ENCODE results near the gene ATG5.
"Not testable (repeated sequence)": the region's sequence is repeated elsewhere in the genome, so short reads cannot be mapped to it uniquely, and the experiment has no call there.

The ATG5 gene

DNA sequence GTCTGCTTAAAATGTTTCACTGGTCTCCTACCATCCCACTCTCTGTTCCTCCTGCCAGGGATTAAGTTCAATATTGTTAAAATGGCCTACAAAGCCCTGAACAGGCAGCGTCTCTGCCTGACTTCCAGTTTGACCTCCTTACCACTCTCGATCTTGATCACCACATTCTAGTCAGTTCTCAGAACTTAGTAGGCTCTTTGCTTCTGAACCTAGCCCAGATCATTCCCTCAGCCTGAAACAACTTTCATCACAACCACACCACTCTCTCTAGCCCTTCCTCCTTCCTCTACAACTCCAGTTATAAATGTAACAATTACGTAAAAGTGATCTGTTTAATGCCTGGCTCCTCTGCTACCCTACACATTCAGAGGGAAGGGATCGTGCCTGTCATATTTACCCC is 53.3 kb downstream of the ATG5 start:
- no peaks in the 10 kb centered on the region for H3K27me3 ChIP-seq (ENCODE audit: low read depth, low read length)
- peak overlapping the region; percentile 49 for H3K4me3 ChIP-seq (ENCODE audit: low read length)
- TF ChIP-seq, protein P1, sequence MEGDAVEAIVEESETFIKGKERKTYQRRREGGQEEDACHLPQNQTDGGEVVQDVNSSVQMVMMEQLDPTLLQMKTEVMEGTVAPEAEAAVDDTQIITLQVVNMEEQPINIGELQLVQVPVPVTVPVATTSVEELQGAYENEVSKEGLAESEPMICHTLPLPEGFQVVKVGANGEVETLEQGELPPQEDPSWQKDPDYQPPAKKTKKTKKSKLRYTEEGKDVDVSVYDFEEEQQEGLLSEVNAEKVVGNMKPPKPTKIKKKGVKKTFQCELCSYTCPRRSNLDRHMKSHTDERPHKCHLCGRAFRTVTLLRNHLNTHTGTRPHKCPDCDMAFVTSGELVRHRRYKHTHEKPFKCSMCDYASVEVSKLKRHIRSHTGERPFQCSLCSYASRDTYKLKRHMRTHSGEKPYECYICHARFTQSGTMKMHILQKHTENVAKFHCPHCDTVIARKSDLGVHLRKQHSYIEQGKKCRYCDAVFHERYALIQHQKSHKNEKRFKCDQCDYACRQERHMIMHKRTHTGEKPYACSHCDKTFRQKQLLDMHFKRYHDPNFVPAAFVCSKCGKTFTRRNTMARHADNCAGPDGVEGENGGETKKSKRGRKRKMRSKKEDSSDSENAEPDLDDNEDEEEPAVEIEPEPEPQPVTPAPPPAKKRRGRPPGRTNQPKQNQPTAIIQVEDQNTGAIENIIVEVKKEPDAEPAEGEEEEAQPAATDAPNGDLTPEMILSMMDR (IDR thresholded peaks at IDR 0.05; ENCODE audit: low read depth, low read length) = no peak
- TF ChIP-seq EZH2phosphoT487 (IDR thresholded peaks at IDR 0.05; ENCODE audit: low read depth) = no peak
- no peaks in the 10 kb centered on the region for H3K9me3 ChIP-seq (ENCODE audit: insufficient read depth, low read length)
- peaks cover 51% of the 10 kb centered on the region for H3K4me1 ChIP-seq (ENCODE audit: low read length)
- H2AFZ ChIP-seq (ENCODE audit: low read depth, low read length) = no peak overlapping the region
- no peaks in the 10 kb centered on the region for H3K36me3 ChIP-seq (replicated peaks; ENCODE audit: low read depth, low read length)
- peaks cover 50% of the 10 kb centered on the region for H3K79me2 ChIP-seq (ENCODE audit: low read length)
- peak overlapping the region; percentile 63 for H3K9ac ChIP-seq (ENCODE audit: low read length)
- H3K4me2 ChIP-seq (ENCODE audit: low read length) = peak overlapping the region; percentile 76
- peak overlapping the region; percentile 70 for H3K27ac ChIP-seq (ENCODE audit: low read length)
- no peaks in the 10 kb centered on the region for H4K20me1 ChIP-seq (ENCODE audit: insufficient read depth, low read length)

DNA sequence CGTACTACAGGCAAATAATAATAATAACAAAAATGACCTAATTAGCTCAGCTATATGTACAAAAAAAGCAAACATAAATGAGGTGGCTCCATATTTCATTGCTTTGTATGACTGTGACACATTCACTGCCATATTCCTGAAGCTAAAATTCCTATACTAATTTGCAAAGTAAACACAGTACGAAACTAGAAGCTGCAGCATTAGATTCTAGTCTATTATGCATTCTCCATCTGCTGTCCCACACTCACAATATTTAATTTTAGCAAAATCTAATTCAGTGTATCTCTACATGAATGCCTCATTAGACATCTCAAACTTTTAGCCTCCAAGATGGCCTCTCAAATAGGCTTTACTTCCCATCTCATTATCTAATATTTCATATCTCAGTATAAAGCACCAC is 55.1 kb downstream of the ATG5 start:
- H3K4me3 ChIP-seq (ENCODE audit: low read length) = no peak overlapping the region
- TF ChIP-seq, protein P1 (IDR thresholded peaks at IDR 0.05; ENCODE audit: low read depth, low read length) = no peak
- TF ChIP-seq EZH2phosphoT487 (IDR thresholded peaks at IDR 0.05; ENCODE audit: low read depth) = no peak
- H3K79me2 ChIP-seq (ENCODE audit: low read length) = peaks cover 58% of the 10 kb centered on the region
- no peak overlapping the region for H2AFZ ChIP-seq (ENCODE audit: low read depth, low read length)
- no peaks in the 10 kb centered on the region for H4K20me1 ChIP-seq (ENCODE audit: insufficient read depth, low read length)
- peaks cover 46% of the 10 kb centered on the region for H3K4me1 ChIP-seq (ENCODE audit: low read length)
- H3K9me3 ChIP-seq (ENCODE audit: insufficient read depth, low read length) = no peaks in the 10 kb centered on the region
- no peaks in the 10 kb centered on the region for H3K27me3 ChIP-seq (ENCODE audit: low read depth, low read length)
- H3K27ac ChIP-seq (ENCODE audit: low read length) = no peak overlapping the region
- H3K36me3 ChIP-seq (replicated peaks; ENCODE audit: low read depth, low read length) = no peaks in the 10 kb centered on the region
- H3K9ac ChIP-seq (ENCODE audit: low read length) = no peak overlapping the region
- no peak overlapping the region for H3K4me2 ChIP-seq (ENCODE audit: low read length)

DNA sequence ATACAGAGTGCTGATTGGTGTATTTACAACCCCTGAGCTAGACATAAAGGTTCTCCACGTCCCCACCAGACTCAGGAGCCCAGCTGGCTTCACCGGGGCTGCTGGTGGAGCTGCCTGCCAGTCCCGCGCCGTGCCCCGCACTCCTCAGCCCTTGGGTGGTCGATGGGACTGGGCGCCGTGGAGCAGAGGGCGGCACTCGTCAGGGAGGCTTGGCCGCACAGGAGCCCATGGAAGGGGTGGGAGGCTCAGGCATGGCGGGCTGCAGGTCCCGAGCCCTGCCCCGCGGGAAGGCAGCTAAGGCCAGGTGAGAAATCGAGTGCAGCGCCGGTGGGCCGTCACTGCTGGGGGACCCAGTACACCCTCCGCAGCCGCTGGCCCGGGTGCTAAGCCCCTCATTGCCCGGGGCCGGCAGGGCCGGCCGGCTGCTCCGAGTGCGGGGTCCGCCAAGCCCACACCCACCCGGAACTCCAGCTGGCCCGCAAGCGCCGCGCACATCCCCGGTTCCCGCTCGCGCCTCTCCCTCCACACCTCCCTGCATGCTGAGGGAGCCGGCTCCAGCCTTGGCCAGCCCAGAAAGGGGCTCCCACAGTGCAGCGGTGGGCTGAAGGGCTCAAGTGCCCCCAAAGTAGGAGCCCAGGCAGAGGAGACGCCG is 56.2 kb downstream of the ATG5 start:
- not testable (repeated sequence) for H3K27me3 ChIP-seq (ENCODE audit: low read depth, low read length); H2AFZ ChIP-seq (ENCODE audit: low read depth, low read length); H3K4me3 ChIP-seq (ENCODE audit: low read length); H3K36me3 ChIP-seq (replicated peaks; ENCODE audit: low read depth, low read length); H3K27ac ChIP-seq (ENCODE audit: low read length); H3K9me3 ChIP-seq (ENCODE audit: insufficient read depth, low read length); H4K20me1 ChIP-seq (ENCODE audit: insufficient read depth, low read length); H3K9ac ChIP-seq (ENCODE audit: low read length); H3K4me2 ChIP-seq (ENCODE audit: low read length)
- Histone ChIP-seq H3K4me1 (ENCODE audit: low read length) (peaks cover 36% of the 10 kb centered on the region), H3K79me2 (ENCODE audit: low read length) (peaks cover 57% of the 10 kb centered on the region)

DNA sequence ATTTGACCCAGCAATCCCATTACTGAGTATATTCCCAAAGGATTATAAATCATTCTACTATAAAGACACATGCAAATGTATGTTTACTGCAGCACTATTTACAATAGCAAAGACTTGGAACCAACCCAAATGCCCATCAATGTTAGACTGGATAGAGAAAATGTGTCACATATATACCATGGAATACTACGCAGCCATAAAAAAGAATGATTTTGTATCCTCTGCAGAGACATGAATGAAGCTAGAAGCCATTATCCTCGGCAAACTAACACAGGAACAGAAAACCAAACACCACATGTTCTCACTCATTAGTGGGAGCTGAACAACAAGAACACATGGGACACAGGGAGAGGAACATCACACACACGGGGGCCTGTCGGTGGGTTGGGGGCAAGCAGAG is 57.1 kb downstream of the ATG5 start:
- not testable (repeated sequence) for H3K36me3 ChIP-seq (replicated peaks; ENCODE audit: low read depth, low read length); H3K27ac ChIP-seq (ENCODE audit: low read length); H3K4me2 ChIP-seq (ENCODE audit: low read length); H3K4me3 ChIP-seq (ENCODE audit: low read length); H3K9ac ChIP-seq (ENCODE audit: low read length); H2AFZ ChIP-seq (ENCODE audit: low read depth, low read length); H3K9me3 ChIP-seq (ENCODE audit: insufficient read depth, low read length); H3K27me3 ChIP-seq (ENCODE audit: low read depth, low read length); H4K20me1 ChIP-seq (ENCODE audit: insufficient read depth, low read length)
- H3K79me2 ChIP-seq (ENCODE audit: low read length) = peaks cover 52% of the 10 kb centered on the region
- H3K4me1 ChIP-seq (ENCODE audit: low read length) = peaks cover 27% of the 10 kb centered on the region

DNA sequence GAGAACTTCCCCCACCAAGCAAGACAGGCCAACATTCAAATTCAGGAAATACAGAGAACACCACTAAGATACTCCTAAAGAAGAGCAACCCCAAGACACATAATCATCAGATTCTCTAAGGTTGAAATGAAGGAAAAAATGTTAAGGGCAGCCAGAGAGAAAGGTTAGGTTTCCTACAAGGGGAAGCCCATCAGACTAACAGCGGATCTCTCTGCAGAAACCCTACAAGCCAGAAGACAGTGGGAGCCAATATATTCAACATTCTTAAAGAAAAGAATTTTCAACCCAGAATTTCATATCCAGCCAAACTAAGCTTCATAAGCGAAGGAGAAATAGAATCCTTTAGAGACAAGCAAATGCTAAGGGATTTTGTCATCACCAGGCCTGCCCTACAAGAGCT is 61.1 kb downstream of the ATG5 start:
- not testable (repeated sequence) for H4K20me1 ChIP-seq (ENCODE audit: insufficient read depth, low read length); H3K9me3 ChIP-seq (ENCODE audit: insufficient read depth, low read length); H3K27me3 ChIP-seq (ENCODE audit: low read depth, low read length); H3K27ac ChIP-seq (ENCODE audit: low read length); H3K9ac ChIP-seq (ENCODE audit: low read length); H2AFZ ChIP-seq (ENCODE audit: low read depth, low read length); H3K36me3 ChIP-seq (replicated peaks; ENCODE audit: low read depth, low read length); H3K4me3 ChIP-seq (ENCODE audit: low read length); H3K4me1 ChIP-seq (ENCODE audit: low read length); H3K4me2 ChIP-seq (ENCODE audit: low read length)
- peaks cover 19% of the 10 kb centered on the region for H3K79me2 ChIP-seq (ENCODE audit: low read length)

DNA sequence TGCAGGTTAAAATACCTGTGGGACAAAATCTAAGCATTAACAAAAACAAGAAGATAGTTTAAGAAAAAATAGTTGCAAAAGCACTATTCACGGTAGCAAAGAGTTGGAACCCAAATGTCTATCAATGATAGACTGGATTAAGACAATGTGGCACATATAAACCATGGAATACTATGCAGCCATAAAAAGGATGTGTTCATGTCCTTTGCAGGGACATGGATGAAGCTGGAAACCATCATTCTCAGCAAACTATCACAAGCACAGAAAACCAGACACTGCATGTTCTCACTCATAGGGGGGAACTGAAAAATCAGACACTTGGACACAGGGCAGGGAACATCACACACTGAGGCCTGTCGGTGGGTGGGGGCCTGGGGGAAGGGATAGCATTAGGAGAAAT is 65.8 kb downstream of the ATG5 start:
- not testable (repeated sequence) for H4K20me1 ChIP-seq (ENCODE audit: insufficient read depth, low read length); H3K79me2 ChIP-seq (ENCODE audit: low read length); H3K4me2 ChIP-seq (ENCODE audit: low read length); H3K4me3 ChIP-seq (ENCODE audit: low read length); H3K27ac ChIP-seq (ENCODE audit: low read length); H3K4me1 ChIP-seq (ENCODE audit: low read length); H3K36me3 ChIP-seq (replicated peaks; ENCODE audit: low read depth, low read length); H3K27me3 ChIP-seq (ENCODE audit: low read depth, low read length); H2AFZ ChIP-seq (ENCODE audit: low read depth, low read length); H3K9me3 ChIP-seq (ENCODE audit: insufficient read depth, low read length); H3K9ac ChIP-seq (ENCODE audit: low read length)
